K562 (cell line): ENCODE measurements around the gene KRT1. TPM values are rescaled to one million over a fixed set of nuclear protein-coding genes. Genes with fewer than 3 reads are reported as not detected.

Experiments used
- ATAC-seq: fragments of 200-7000 bp; cut with Tn5 transposase; 3 replicates; pipeline ENCODE4 v1.9.1; 2020; ENCODE audit warnings: moderate library complexity
- BruUV-seq: library from RNA; stranded (reverse); fragments of 400-500 nt; replicated peaks from 2 replicates; lab custom pipeline; 2021; lab: Mats Ljungman, UMichigan
- CTCF ChIA-PET: fragments of 300-600 bp; formaldehyde crosslinking; extraction: SDS; loops from one replicate; lab custom pipeline; 2021; ENCODE audit warnings: low intra/inter-chr PET ratio; lab: Yijun Ruan, JAX
- POLR2A ChIA-PET: fragments of 300-600, 350-650 bp; sonication (Branson Sonifier 250); formaldehyde crosslinking; extraction: SDS; loops from one replicate; lab custom pipeline; 2021; ENCODE audit warnings: antibody characterized with exemption, inconsistent platforms; lab: Yijun Ruan, JAX
- DNase-seq, 4 experiments: peaks; one replicate each; pipeline versions ENCODE4 v3.0.0 to v3.0.0-alpha.2; 2011 to 2018; ENCODE audit warnings: low spot score in 3 of 4, mixed read lengths in 3 of 4; ENCODE audit errors: extremely low read depth in 1 of 4
- FAIRE-seq: peaks from 2 replicates; lab custom pipeline; 2011; peaks lifted over from hg19 to GRCh38; lab: Jason Lieb, UNC
- H2AFZ ChIP-seq: 2 replicates; pipeline ENCODE4 v1.6.0; 2011; ENCODE audit warnings: low read depth, low read length, control low read depth, inconsistent platforms
- H3K27ac ChIP-seq: fragments of 200-600 bp; 3 replicates; pipeline ENCODE4 v1.8.0; 2011; ENCODE audit warnings: low read depth, mild to moderate bottlenecking, control low read depth, inconsistent platforms, low read length, moderate library complexity, mixed read lengths; ENCODE audit errors: extremely low read depth
- H3K27me3 ChIP-seq, 2 experiments: fragments of 300-600 bp in 1 of 2; 2 replicates in 1 of 2; 3 replicates in 1 of 2; pipeline versions ENCODE4 v1.6.0 to v1.8.0; 2011; ENCODE audit warnings: inconsistent platforms in 2 of 2, low read length in 2 of 2, mild to moderate bottlenecking in 1 of 2, mixed read lengths in 1 of 2, moderate library complexity in 1 of 2; ENCODE audit not compliant: control insufficient read depth in 2 of 2, insufficient read depth in 2 of 2
- H3K36me3 ChIP-seq: fragments of 300-600 bp; 3 replicates; pipeline ENCODE4 v1.8.0; 2011; ENCODE audit warnings: mild to moderate bottlenecking, low read length, inconsistent platforms; ENCODE audit not compliant: control insufficient read depth, insufficient read depth
- H3K4me1 ChIP-seq, 2 experiments: fragments of 200-600 bp in 1 of 2; replicated peaks in 1 of 2; 2 replicates in 1 of 2; 3 replicates in 1 of 2; pipeline versions ENCODE4 v1.5.1 to v1.8.0; 2011; ENCODE audit warnings: inconsistent platforms in 2 of 2, low read length in 2 of 2, mild to moderate bottlenecking in 1 of 2, mixed read lengths in 1 of 2, moderate library complexity in 1 of 2; ENCODE audit not compliant: control insufficient read depth in 2 of 2, insufficient read depth in 2 of 2
- H3K4me2 ChIP-seq: 2 replicates; pipeline ENCODE4 v1.6.1; 2011; ENCODE audit warnings: low read length, control low read depth, inconsistent platforms, mixed read lengths; ENCODE audit not compliant: insufficient read depth
- H3K4me3 ChIP-seq: fragments of 200-600 bp; sonication (generic), shearing (Covaris generic); 2 replicates; pipeline ENCODE4 v1.5.1; 2016; ENCODE audit warnings: control low read depth, inconsistent platforms
- H3K79me2 ChIP-seq: fragments of 200-600 bp; 3 replicates; pipeline ENCODE4 v1.8.0; 2011; ENCODE audit warnings: low read length, inconsistent platforms; ENCODE audit not compliant: control insufficient read depth, insufficient read depth
- H3K9ac ChIP-seq, 2 experiments: 2 replicates each; pipeline versions ENCODE4 v1.6.0 to v1.6.1; 2011; ENCODE audit warnings: low read depth in 2 of 2, low read length in 2 of 2, control low read depth in 1 of 2, inconsistent platforms in 1 of 2, mild to moderate bottlenecking in 1 of 2, mixed read lengths in 1 of 2; ENCODE audit not compliant: insufficient read depth in 1 of 2
- H3K9me1 ChIP-seq: one replicate; pipeline ENCODE4 v1.6.0; 2011; ENCODE audit warnings: inconsistent platforms, mild to moderate bottlenecking, low read length, moderate library complexity; ENCODE audit not compliant: control insufficient read depth, insufficient read depth
- H3K9me3 ChIP-seq: replicated peaks from 2 replicates; pipeline ENCODE4 v1.5.1; 2011; ENCODE audit warnings: low read depth, low read length, inconsistent platforms; ENCODE audit not compliant: control insufficient read depth, insufficient read depth
- H4K20me1 ChIP-seq: replicated peaks from 2 replicates; pipeline ENCODE4 v1.6.1; 2011; ENCODE audit warnings: low read length, inconsistent platforms, mixed read lengths; ENCODE audit not compliant: control insufficient read depth, insufficient read depth
- ARID1B ChIP-seq: fragments of 450-650 bp; IDR thresholded peaks from 2 replicates; pipeline ENCODE4 v1.6.1; 2016; ENCODE audit warnings: antibody characterized with exemption, mild to moderate bottlenecking, inconsistent platforms
- ESRRA ChIP-seq: fragments of 450-650 bp; IDR thresholded peaks from 2 replicates; pipeline ENCODE4 v1.6.1; 2014; ENCODE audit warnings: low read depth, mild to moderate bottlenecking, moderate library complexity, borderline replicate concordance
- ILF3 ChIP-seq: fragments of 450-650 bp; IDR thresholded peaks from 2 replicates; pipeline ENCODE4 v1.6.1; 2018; ENCODE audit warnings: antibody characterized with exemption, mild to moderate bottlenecking, moderate library complexity, borderline replicate concordance
- LCOR ChIP-seq: sonication (generic); formaldehyde crosslinking; IDR thresholded peaks from 2 replicates; pipeline ENCODE4 v1.8.0; 2022; ENCODE audit warnings: mild to moderate bottlenecking, missing genetic modification reagents
- MAZ ChIP-seq, 2 experiments: fragments of 450-650 bp in 1 of 2; sonication (generic) in 1 of 2; formaldehyde crosslinking; IDR thresholded peaks in 1 of 2; conservative IDR thresholded peaks in 1 of 2; 2 replicates each; pipeline versions ENCODE4 v1.4.0 to v1.5.0; 2020; ENCODE audit warnings: mild to moderate bottlenecking in 1 of 2, missing genetic modification reagents in 1 of 2
- NR1H2 ChIP-seq: sonication (generic); formaldehyde crosslinking; IDR thresholded peaks from 2 replicates; pipeline ENCODE4 v1.4.0; 2020; ENCODE audit warnings: mild to moderate bottlenecking, missing genetic modification reagents
- SMAD4 ChIP-seq: fragments of 250-450 bp; sonication (Bioruptor Pico); conservative IDR thresholded peaks from 2 replicates; pipeline ENCODE4 v1.8.0; 2021; ENCODE audit warnings: inconsistent platforms, mild to moderate bottlenecking, moderate library complexity
- WGBS: fragments of 100-300 bp; shearing (Covaris generic); methylation state at CpG from one replicate; pipeline ENCODE4 v1.1.6; 2016; ENCODE audit warnings: low coverage, mixed read lengths; ENCODE audit not compliant: insufficient coverage; ENCODE audit errors: missing lambda C conversion rate; 5-methylcytosine and 5-hydroxymethylcytosine counted together
- in situ Hi-C: fragments of 300-500 bp; cut with MboI; formaldehyde crosslinking; loops from 4 replicates; pipeline ENCODE4 v1.15.0; 2018; ENCODE audit warnings: inconsistent platforms, mixed read lengths
- intact Hi-C: fragments of 100-400 bp; cut with micrococcal nuclease; formaldehyde crosslinking; loops from 2 replicates; pipeline ENCODE4 v1.14.2; 2022
- polyA plus RNA-seq, 8 experiments: library from polyadenylated mRNA; depleted of rRNA in 4 of 8; stranded (reverse) in 5 of 8; unstranded in 3 of 8; fragments of >200 nt; fragmentation: Nextera tagmentation in 2 of 8; fragmentation: Illumina TruSeq in 1 of 8; extraction: Ambion mirVana in 2 of 8; extraction: Trizol in 1 of 8; gene quantifications; 2 replicates each; pipeline versions ENCODE4 v1.2.1 to v1.2.3, GENCODE V29; 2011 to 2014; ENCODE audit warnings: inconsistent platforms in 1 of 8, missing spikeins in 1 of 8
- total RNA-seq, 7 experiments: library from RNA; depleted of rRNA in 6 of 7; stranded (reverse); fragments of >200 nt in 6 of 7; fragmentation: Illumina TruSeq in 2 of 7; extraction: Trizol in 2 of 7; gene quantifications; 2 replicates each; pipeline versions ENCODE4 v1.2.1 to v1.2.3, GENCODE V29; 2011 to 2021; ENCODE audit warnings: low replicate concordance in 1 of 7

KRT1 gene
- total and polyA plus RNA-seq, 9 of the 15 experiments (the other 6 are each of a cell fraction or from before 2014, with no cell fraction given): 0.18 TPM; not detected in 8

DNA sequence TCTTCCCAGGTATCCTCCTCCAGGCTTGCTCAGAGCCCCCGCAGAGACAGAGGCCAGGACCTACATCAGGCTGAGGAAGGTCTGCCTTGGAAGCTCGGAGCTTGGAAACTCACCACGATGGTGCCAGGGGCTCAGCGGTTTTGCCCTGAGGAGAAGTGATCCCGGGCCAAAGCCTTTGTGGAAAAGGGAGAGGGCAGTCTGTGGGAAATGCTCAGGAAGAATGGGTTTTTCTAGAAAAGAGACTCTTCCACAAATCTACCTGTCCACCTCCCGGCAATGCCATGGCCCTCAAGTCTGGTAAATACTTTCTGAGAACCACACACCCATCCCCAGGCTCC, 36.2 kb downstream of the KRT1 start:
- Histone ChIP-seq H3K9me3 (no peaks in the 10 kb centered on the region), H3K4me2 (no peak overlapping the region), H4K20me1 (no peaks in the 10 kb centered on the region)
- 81% methylated on average over 4 of the region's 6 CpGs for WGBS
- TF ChIP-seq LCOR (CRISPR knock-in tag) (no peak), ARID1B (no peak), ESRRA (no peak), MAZ (CRISPR knock-in tag; conservative IDR thresholded peaks at IDR 0.05 in 1 of 2, IDR thresholded peaks at IDR 0.05 in 1 of 2) (no peak), SMAD4 (no peak), NR1H2 (CRISPR knock-in tag) (no peak), ILF3 (no peak)
- TF ChIP-seq, all 486 proteins: peak for 0
- CTCF ChIA-PET: no interaction called here
- in situ Hi-C loops (no loop called here), intact Hi-C loops (no loop called here)
- Histone ChIP-seq H3K9me1 (no peaks in the 10 kb centered on the region), H3K79me2 (no peaks in the 10 kb centered on the region), H3K9ac (no peak overlapping the region), H3K4me3 (no peak overlapping the region), H3K4me1 (peaks cover 21 to 33% of the 10 kb centered on the region in 2 experiments), H3K27ac (no peak overlapping the region), H3K27me3 (no peaks in the 10 kb centered on the region), H3K36me3 (no peaks in the 10 kb centered on the region), H2AFZ (no peak overlapping the region)
- POLR2A ChIA-PET: interaction anchor here (0.9 to 1.0 kb wide), 2 partner anchors 10 to 189 kb away, joined by 3 to 4 read pairs; no protein-coding TSS in a partner anchor
- no peak for DNase-seq
- BruUV-seq: no TSS peak
- FAIRE-seq: no peak
- no peak for ATAC-seq
